IPS DF 19.7 (cell line): ENCODE data around the gene TTYH1.
"Not testable (repeated sequence)": the region's sequence is repeated elsewhere in the genome, so short reads cannot be mapped to it uniquely, and the experiment has no call there.

Experiments used
- DNase-seq: peaks from one replicate; pipeline ENCODE4 v3.0.0-alpha.2; 2013; ENCODE audit warnings: low read depth, low spot score

TTYH1 gene

DNA sequence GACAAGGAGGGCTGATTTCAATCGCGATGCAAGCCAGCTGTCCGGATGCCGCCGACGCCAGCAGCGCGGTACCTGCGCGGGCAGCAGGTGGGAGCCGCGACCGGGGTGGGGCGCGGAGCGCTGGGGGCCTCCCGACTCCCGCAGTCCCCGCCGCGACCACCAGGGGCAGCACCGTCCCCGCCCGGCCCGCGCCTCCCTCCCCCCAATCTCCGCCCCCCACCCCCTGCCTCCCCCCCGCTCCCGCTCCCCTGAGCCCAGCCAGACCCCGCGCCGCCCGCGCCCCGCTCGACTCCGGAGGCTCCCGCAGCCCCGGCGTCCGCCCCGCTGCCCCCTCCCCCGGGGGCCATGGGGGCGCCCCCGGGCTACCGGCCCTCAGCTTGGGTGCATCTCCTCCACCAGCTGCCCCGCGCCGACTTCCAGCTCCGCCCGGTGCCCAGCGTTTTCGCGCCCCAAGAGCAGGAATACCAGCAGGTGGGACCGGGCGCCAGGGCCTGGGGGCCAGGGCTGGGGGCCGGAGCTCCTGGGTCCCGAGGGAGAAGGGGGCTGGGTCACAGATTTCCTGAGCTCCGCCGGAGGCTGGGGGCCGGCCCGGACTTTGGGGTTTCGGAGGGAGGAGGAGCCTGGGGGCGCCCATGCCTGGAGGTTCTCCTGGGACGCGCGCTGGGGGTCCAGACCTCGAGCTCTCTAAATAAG, at the start of gene TTYH1:
TTYH1 (plus strand) TSS at position 257 of the 693 bp plus-strand sequence; CDS start at position 346, 89 bp downstream.
- DNase-seq = no peak

- DNase-seq = not testable (repeated sequence)
These were observed 49.5 kb upstream of the TTYH1 start for GRCh38 chr19:54365798-54366197.

DNA sequence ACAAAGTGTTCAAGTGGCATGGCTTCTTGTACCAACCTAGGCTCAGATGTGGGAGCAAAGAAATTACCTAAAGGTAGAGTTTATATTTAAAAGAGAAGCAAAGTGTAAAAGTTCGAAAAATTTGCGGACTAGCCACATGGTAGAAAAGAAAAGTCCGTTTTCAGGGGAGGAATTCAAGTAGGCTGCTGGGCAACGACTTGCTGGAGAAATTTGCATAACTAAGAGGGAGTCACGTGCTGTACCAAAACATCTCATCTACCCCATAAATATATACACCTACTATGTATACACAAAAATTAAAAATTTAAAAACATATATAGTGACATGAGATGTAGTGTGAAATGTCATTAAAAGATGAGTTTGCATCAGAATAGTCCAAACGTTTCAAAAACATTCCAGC, 48.5 kb upstream of the TTYH1 start:
- DNase-seq = no peak

DNA sequence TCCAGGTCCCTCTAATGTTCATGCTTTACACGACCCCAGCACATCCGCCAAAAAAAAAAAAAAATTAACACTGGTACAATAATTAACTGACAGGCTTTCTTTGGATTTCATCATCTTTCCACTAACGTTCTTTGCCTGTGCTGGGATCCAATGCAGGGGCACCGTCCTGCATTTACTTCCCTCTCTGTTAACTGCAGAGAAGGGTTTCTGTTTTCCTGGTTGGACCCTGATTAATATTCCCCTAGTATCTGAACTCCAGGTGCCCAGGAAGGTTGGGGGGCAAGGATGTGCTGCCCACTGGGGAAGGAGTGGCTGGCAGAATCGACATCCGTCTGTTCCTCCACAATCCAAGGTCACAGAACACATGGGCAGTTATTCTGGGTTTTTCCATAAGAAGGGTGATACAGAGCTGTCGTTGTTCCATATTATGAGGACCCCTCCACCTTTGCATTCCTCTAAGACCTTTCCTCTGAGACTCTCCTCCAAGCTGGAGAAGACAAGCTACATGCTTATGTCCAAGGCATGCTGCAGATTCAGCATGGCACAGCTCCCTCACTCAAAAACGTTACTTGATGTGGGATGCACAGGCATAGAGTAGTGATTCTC, 46.1 kb upstream of the TTYH1 start:
- no peak for DNase-seq

DNA sequence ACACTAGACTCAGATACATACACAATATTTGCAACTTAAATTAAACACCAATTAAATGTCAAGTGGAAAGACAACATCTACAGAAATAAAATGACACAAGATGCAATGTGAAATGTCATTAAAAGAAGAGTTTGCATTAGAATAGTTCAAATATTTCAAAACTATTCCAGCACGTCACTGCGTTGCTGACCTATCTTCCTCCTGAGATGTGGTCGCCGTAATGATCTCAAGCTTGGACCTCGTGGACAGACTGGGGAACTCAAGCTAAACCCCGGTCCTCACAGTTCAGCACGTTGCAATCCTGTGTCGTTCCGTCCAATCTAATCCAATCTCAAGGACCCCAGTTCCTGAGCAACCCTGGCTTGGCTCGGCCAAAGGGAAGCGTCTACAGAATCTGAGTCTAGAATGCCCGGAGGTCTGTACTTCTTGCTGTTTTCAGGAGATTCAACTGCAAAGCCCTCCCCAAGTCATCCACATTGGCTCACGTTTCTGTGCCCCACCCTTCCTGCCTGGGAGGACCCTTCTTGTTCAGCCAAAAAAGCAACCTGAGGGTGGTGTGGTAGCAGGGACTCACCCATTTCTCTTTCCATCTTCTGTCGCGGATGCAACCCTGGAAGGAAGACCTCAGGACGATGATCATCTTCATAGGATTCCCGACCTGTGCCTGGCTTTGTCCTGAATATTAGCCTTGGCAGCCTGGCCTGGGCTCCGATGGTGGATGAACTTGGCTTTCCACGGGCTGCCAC, 45.4 kb upstream of the TTYH1 start:
- DNase-seq = not testable (repeated sequence)

GRCh38 chr19:54370434-54370796, 44.8 kb upstream of the TTYH1 start:
- not testable (repeated sequence) for DNase-seq

GRCh38 chr19:54371453-54371852, 43.8 kb upstream of the TTYH1 start:
- DNase-seq = not testable (repeated sequence)

DNA sequence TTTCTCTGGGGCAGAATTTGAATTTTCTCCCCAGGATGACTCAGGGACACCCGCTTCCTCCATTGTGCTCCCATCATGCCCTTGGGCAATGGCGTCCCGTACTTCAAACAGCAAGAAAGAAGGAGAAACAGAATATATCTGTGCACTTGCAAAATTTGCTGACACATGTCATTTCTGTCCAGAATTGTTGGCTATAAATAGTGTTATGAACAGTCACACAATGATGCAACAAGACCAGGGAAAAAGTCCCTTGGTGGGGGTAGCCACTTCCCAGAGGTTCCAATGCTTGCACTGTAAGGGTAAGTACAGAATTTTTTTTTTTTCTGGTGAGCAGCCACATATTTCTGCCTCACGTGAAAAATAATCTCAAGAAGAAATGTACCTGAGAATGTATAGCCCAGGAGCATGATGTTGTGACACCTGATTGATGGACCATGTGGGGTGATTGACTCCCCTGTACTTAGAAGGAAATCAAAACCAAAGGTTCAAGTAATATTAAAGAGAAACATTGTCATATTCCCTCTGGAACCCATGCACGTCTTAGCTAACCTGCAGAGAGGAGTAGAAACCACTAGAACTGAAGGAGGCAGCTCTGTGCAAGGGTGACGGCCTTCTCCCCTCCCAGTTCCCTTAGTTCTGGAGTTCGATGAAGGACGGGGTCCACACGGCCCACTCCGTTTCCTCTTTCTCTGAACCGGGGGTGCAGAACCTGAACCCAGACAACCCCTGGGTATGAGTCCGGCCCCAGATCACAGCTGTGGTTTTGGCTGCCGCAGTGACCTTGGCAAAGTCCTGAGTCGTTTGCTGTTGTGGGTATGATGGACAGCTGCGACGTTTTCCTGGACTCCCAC, 41.3 kb upstream of the TTYH1 start:
- DNase-seq = no peak

DNA sequence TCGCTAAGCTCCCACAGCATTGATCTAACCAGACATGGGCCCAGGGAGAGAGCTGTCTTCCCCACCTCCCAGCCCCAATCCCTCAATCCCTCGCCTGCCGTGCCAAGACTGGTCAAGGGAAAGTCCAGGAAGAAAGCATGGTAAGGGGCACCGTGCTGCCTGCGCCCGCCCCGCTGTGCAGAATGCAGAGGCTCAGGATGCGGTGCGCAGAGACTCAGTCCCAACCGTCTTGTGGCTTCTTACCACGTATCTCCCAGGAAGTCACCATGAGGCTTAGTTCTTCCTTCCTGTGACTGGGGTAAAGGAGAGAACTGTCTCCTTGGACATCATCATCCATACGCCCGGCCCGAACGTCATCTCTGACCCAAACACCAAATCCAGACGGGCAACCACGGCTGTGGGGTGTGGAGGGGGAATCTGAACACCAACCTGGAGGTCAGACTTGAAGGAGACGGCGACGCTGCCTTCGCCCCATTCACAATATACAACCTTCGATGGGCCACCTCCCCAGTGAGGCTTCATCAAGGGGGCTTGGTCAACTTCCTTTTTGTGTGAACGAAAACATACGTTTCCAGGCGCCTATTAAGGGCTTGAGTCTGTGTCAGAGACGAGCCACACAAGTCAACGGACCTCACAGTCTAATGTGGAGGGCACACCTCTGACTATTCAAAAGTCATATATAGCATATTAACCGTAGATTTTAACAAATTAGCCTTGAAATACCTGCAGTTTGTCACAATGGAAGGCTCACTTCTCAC, 39.9 kb upstream of the TTYH1 start:
- not testable (repeated sequence) for DNase-seq

- DNase-seq = no peak
These were observed 38.5 kb upstream of the TTYH1 start for GRCh38 chr19:54376610-54377285.

GRCh38 chr19:54379187-54379678, 36.0 kb upstream of the TTYH1 start:
- no peak for DNase-seq

GRCh38 chr19:54380897-54381296, 34.4 kb upstream of the TTYH1 start:
- no peak for DNase-seq

DNA sequence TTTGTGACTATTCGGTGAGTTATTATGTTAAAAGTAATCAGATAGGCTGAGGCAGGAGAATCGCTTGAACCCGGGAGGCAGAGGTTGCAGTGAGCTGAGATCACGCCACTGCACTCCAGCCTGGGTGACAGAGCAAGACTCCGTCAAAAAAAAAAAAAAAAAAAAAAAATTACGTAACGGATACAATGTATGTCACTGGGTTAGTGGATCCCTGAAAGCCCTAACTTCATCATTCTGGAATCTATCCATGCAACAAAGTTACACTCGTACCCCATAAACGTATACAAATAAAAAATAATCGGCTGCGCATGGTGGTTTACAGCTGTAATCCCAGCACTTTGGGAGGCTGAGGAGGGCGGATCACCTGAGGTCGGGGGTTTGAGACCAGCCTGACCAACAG, 33.2 kb upstream of the TTYH1 start:
- not testable (repeated sequence) for DNase-seq

DNA sequence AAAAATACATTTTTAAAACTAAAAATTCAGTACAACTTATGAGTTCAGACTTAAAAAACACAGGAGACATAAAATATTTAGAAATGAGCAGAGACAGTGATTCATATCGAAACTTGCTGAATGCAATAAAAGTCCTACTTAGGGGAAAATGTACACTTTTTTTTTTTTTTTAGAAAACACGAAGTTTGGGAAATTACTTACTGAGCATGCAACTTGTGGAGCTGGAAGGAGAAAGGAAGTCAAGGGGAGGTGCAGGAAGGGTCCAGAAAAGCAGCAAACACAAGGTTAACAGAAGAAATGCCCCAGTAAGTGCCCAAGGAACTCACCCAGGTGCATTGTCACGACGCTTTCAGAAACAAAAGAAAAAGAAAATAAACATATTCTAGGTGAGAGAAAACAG, 31.9 kb upstream of the TTYH1 start:
- DNase-seq = no peak

DNA sequence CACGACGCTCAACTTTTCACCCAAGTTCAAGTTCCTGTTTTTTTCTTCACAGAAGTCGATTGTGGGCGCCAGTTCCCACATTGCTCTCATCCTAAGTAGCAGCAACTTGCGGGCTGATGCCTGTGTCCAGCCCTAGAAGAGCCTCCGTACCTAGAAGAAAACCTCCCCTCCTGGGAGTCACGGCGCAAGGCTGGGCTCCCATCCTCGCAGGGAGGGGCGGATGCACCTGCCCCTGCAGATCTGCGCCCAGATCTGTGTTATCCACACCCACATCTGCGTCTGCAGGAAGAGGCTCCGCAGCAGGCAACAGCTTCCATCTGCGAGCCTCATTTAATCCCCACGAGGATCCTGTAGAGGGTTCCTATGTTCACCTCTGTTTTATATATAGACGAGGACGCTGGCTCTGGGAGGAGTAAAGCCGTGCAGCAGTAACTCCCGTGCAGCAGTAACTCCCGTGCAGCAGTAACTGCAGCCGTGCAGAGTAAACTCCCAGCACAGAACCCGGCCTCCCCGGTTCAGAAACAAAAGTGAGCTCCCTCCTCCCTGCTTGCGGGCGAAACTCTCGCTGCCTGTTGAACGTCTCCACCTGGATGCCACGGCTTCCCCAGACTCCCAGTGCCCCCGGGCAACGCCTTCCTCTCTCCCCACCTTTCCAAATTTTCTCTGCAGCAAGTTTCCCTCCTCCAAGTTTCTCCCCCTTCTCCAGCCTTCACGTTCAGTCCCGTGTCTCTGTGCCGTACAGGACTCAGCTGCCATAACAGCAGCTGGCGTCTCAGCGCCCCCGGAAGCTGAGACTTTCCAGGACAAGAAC, 27.1 kb upstream of the TTYH1 start:
- DNase-seq = no peak

DNA sequence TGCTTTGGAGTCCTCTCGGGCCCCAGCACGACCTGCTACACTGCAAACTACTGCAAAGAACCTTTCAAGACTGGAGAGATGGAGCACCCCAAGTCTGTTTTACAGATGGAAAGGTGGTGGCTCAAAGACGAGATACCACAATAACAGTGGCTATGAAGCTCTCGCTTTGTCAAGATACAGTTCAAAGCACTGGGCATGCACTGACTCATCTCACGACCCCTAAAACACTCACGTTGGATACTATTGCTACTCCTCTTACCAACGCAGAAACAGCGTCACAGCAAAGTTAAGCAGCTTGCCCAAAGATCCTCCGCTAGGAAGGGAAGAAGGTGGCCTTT, 26.5 kb upstream of the TTYH1 start:
- no peak for DNase-seq

- no peak for DNase-seq
These were observed 25.7 kb upstream of the TTYH1 start for GRCh38 chr19:54389553-54389952.

DNA sequence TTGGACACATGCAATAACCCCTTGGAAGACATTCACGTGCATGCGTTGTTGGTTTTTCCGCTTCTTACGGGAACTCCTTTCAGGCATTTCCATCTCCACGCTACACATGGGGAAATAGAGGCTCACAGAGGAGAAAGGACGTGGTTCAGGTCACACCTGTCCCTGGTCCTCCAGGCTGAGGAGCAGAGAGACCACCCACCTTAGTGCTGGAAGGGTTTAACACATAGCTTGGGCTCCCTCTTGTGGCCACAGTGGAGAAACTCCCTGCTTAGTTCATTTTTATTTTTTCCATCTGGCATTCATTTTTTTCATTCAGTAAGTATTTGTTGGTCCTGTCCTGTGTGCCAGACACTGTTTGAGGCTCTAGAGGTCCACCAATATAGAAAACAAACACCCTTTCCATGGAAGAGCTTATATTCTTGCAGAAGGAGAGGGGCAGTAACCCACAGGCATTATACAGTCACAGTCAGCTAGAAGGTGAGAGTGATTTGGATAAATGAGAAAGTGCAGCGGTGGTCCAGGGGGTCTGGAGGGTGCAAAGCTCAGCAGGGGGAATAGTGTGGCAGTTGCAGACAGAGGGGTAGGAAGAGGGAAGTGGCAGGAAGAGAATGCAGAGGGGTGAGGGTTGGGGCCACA, 24.2 kb upstream of the TTYH1 start:
- peak; percentile 54 for DNase-seq

GRCh38 chr19:54391589-54392061, 23.6 kb upstream of the TTYH1 start:
- DNase-seq = peak; percentile 54
